ENCODE measurements around the gene MAP3K3.

The MAP3K3 gene

GRCh38 chr17:63626551-63627180 lies 4.4 kb downstream of the MAP3K3 start:
- Histone ChIP-seq H3K4me2 (ENCODE audit: insufficient read depth, low read length) (no peak overlapping the region), H4K20me1 (ENCODE audit: insufficient read depth, low read length) (peaks cover 50% of the 10 kb centered on the region), H2AFZ (ENCODE audit: low read depth, low read length) (no peak overlapping the region), H3K36me3 (ENCODE audit: insufficient read depth, low read length) (peaks cover 9% of the 10 kb centered on the region), H3K9ac (ENCODE audit: low read depth, low read length) (no peak overlapping the region), H3K9me3 (ENCODE audit: insufficient read depth, low read length, severe bottlenecking) (no peaks in the 10 kb centered on the region), H3K4me3 (ENCODE audit: low read depth in 1 of 2, low read length in 2 of 2) (no peak overlapping the region), H3K79me2 (ENCODE audit: insufficient read depth, low read length) (peaks cover 89% of the 10 kb centered on the region), H3K4me1 (ENCODE audit: insufficient read depth, low read length) (peaks cover 29% of the 10 kb centered on the region), H3K27ac (ENCODE audit: low read length) (no peak overlapping the region), H3K27me3 (ENCODE audit: insufficient read depth, low read length, poor library complexity) (no peaks in the 10 kb centered on the region)
- ATAC-seq (ENCODE audit: insufficient read depth, low read depth) (no peak), DNase-seq (no peak)
- no peak for TF ChIP-seq CTCF (IDR thresholded peaks at IDR 0.05; ENCODE audit: borderline replicate concordance, extremely low read depth, low read length, poor library complexity, severe bottlenecking)
- no peak for TF ChIP-seq EZH2 (IDR thresholded peaks at IDR 0.05; ENCODE audit: borderline replicate concordance, low read depth, low read length, severe bottlenecking)

GRCh38 chr17:63629627-63630026 lies 7.4 kb downstream of the MAP3K3 start:
- Histone ChIP-seq H3K79me2 (ENCODE audit: insufficient read depth, low read length) (peaks cover 83% of the 10 kb centered on the region), H4K20me1 (ENCODE audit: insufficient read depth, low read length) (peaks cover 47% of the 10 kb centered on the region), H3K4me1 (ENCODE audit: insufficient read depth, low read length) (peaks cover 14% of the 10 kb centered on the region), H2AFZ (ENCODE audit: low read depth, low read length) (no peak overlapping the region), H3K27ac (ENCODE audit: low read length) (peak overlapping the region; percentile 7; the same call in 1 of the 2 replicates), H3K27me3 (ENCODE audit: insufficient read depth, low read length, poor library complexity) (no peaks in the 10 kb centered on the region), H3K4me3 (ENCODE audit: low read depth in 1 of 2, low read length in 2 of 2) (no peak overlapping the region), H3K4me2 (ENCODE audit: insufficient read depth, low read length) (no peak overlapping the region), H3K9ac (ENCODE audit: low read depth, low read length) (no peak overlapping the region), H3K36me3 (ENCODE audit: insufficient read depth, low read length) (peaks cover 35% of the 10 kb centered on the region), H3K9me3 (ENCODE audit: insufficient read depth, low read length, severe bottlenecking) (no peaks in the 10 kb centered on the region)
- DNase-seq (no peak), ATAC-seq (ENCODE audit: insufficient read depth, low read depth) (no peak)
- TF ChIP-seq EZH2 (IDR thresholded peaks at IDR 0.05; ENCODE audit: borderline replicate concordance, low read depth, low read length, severe bottlenecking) (no peak), CTCF (IDR thresholded peaks at IDR 0.05; ENCODE audit: borderline replicate concordance, extremely low read depth, low read length, poor library complexity, severe bottlenecking) (no peak)

GRCh38 chr17:63631062-63631461 lies 8.8 kb downstream of the MAP3K3 start:
- DNase-seq = no peak
- Histone ChIP-seq H3K9ac (ENCODE audit: low read depth, low read length) (no peak overlapping the region), H3K27ac (ENCODE audit: low read length) (no peak overlapping the region), H3K27me3 (ENCODE audit: insufficient read depth, low read length, poor library complexity) (no peaks in the 10 kb centered on the region), H3K4me2 (ENCODE audit: insufficient read depth, low read length) (no peak overlapping the region), H3K36me3 (ENCODE audit: insufficient read depth, low read length) (peaks cover 49% of the 10 kb centered on the region), H3K4me3 (ENCODE audit: low read depth in 1 of 2, low read length in 2 of 2) (no peak overlapping the region), H3K9me3 (ENCODE audit: insufficient read depth, low read length, severe bottlenecking) (no peaks in the 10 kb centered on the region), H3K4me1 (ENCODE audit: insufficient read depth, low read length) (0 out of 2 replicates have a peak, but pooled peaks cover 3% of the 10 kb centered on the region), H2AFZ (ENCODE audit: low read depth, low read length) (no peak overlapping the region), H4K20me1 (ENCODE audit: insufficient read depth, low read length) (peaks cover 36% of the 10 kb centered on the region), H3K79me2 (ENCODE audit: insufficient read depth, low read length) (peaks cover 69% of the 10 kb centered on the region)
- ATAC-seq (ENCODE audit: insufficient read depth, low read depth) = no peak
- TF ChIP-seq EZH2 (IDR thresholded peaks at IDR 0.05; ENCODE audit: borderline replicate concordance, low read depth, low read length, severe bottlenecking) (no peak), CTCF (IDR thresholded peaks at IDR 0.05; ENCODE audit: borderline replicate concordance, extremely low read depth, low read length, poor library complexity, severe bottlenecking) (no peak)

All from DND-41 (cell line).